NCI-H1105 (cell line): ENCODE results near the gene PROSER3.

Experiments used
- DNase-seq: peaks from one replicate; lab custom pipeline; 2025; lab: John Stamatoyannopoulos, UW

The PROSER3 gene

DNA sequence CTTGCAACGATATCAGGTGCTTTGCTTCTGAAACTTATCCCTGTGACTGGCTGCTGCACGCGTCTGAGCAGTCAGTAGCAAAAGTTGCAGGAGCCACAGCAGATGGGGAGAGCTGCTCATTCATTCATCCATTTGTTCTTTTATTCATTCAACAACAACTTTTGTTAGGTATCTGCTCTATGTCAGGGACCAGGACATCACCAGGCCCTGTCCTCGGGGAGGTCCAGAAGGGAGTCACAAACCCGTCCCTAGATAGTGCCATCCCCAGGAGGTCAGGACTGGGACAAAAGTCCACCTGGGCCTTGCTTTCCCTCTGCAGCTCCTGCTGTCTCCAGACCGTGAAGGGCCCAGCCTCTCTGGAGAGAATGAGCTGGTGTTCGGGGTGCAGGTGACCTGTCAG lies 20.0 kb downstream of the PROSER3 start:
- DNase-seq, result no peak

DNA sequence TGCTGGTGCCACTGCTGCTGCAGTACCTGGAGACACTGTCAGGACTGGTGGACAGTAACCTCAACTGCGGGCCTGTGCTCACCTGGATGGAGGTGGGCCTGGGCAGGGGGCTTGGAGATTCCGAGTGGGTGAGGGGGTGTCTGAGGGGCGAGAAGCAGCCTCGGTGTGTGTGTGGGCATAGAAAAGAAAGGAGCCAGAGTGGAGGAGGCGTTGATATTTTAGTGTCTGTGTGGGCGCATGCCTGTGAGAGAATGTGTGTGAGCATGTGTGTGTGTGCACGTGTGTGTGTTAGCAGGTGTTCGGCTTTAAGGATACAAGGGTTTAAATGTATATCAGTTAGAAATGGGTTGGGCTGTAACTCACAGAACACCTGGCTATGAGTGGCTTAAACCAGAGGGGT lies 21.1 kb downstream of the PROSER3 start:
- no peak for DNase-seq

- no peak for DNase-seq
Observed at GRCh38 chr19:35780058-35780457, 22.1 kb downstream of the PROSER3 start.

DNA sequence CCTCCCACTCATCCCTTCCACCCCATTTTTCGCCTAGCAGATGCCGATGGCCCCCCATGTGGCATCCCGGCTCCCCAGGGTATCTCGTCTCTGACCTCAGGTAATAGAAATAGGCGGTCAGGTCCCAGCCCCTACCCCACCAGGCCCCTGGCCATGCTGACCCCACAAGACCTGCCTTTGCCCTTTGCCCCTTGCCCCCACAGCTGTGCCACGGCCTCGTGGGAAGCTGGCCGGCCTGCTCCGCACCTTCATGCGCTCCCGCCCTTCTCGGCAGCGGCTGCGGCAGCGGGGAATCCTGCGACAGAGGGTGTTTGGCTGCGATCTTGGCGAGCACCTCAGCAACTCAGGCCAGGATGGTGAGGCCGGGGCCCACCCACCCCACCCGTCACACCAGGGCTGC lies 22.7 kb downstream of the PROSER3 start:
- no peak for DNase-seq

GRCh38 chr19:35781650-35782049 lies 23.7 kb downstream of the PROSER3 start:
- DNase-seq, result no peak

- DNase-seq, result no peak
Observed at GRCh38 chr19:35782589-35782988, 24.6 kb downstream of the PROSER3 start.

- no peak for DNase-seq
Observed at GRCh38 chr19:35783469-35784434, 25.8 kb downstream of the PROSER3 start.

GRCh38 chr19:35784503-35785338 lies 26.7 kb downstream of the PROSER3 start:
- DNase-seq, result no peak

DNA sequence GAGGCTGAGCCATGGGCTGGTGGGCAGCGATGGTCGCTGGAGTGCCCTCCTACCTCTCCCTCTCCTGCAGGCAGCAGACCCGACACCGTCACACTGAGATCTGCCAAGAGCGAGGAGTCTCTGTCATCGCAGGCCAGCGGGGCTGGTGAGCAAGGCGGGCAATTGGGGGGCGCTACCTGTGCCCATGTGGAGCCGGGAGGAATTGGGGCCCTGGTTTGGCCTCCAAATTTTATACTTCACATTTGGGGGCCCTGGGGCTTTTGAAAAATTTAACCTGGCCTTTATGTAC lies 27.3 kb downstream of the PROSER3 start:
- DNase-seq, result no peak

DNA sequence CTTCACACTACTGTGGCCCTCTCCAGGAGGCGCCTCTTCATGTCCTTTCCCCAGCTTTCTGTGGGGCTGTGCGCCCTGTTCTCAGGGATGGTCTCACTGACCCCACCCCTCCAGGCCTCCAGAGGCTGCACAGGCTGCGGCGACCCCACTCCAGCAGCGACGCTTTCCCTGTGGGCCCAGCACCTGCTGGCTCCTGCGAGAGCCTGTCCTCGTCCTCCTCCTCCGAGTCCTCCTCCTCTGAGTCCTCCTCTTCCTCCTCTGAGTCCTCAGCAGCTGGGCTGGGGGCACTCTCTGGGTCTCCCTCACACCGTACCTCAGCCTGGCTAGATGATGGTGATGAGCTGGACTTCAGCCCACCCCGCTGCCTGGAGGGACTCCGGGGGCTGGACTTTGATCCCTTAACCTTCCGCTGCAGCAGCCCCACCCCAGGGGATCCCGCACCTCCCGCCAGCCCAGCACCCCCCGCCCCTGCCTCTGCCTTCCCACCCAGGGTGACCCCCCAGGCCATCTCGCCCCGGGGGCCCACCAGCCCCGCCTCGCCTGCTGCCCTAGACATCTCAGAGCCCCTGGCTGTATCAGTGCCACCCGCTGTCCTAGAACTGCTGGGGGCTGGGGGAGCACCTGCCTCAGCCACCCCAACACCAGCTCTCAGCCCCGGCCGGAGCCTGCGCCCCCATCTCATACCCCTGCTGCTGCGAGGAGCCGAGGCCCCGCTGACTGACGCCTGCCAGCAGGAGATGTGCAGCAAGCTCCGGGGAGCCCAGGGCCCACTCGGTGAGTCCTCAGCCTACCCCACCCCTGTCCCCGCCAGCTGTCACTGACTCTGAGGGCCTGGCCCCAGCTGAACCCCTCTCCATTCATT lies 28.6 kb downstream of the PROSER3 start:
- no peak for DNase-seq

GRCh38 chr19:35787227-35787799 lies 29.3 kb downstream of the PROSER3 start:
- no peak for DNase-seq

DNA sequence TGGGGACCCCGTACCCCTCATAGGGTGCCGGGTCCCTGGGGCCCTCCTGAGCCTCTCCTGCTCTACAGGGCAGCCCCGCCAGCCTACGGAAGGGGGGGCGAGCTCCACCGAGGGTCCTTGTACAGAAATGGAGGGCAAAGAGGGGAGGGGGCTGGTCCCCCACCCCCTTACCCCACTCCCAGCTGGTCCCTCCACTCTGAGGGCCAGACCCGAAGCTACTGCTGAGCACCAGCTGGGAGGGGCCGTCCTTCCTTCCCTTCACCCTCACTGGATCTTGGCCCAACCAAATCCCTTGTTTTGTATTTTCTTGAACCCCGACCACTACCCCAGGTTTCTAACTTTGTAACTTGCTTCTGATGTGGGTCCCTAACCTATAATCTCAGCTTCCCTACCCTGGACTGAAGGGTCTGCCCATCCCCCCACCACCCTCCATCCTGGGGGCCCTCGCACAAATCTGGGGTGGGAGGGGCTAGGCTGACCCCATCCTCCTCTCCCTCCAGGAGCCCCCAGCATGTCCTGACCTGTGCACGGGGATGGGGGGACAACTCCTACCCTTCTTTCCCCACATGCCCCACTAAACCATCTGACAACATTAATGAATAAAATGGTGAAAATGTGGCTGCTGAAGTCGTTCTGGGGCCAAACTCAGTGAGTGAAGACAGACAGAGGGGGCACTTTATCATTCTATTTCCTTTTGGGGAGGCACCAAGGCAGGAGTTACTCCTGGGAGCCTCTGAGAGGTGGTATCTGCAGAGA lies 30.4 kb downstream of the PROSER3 start:
- no peak for DNase-seq

- DNase-seq, result no peak
Observed at GRCh38 chr19:35789195-35789977, 31.4 kb downstream of the PROSER3 start.

GRCh38 chr19:35789978-35790944 lies 32.3 kb downstream of the PROSER3 start:
- DNase-seq, result no peak

GRCh38 chr19:35790981-35791813 lies 33.2 kb downstream of the PROSER3 start:
- DNase-seq, result peak; percentile 40

GRCh38 chr19:35791814-35792279 lies 33.9 kb downstream of the PROSER3 start:
- no peak for DNase-seq

DNA sequence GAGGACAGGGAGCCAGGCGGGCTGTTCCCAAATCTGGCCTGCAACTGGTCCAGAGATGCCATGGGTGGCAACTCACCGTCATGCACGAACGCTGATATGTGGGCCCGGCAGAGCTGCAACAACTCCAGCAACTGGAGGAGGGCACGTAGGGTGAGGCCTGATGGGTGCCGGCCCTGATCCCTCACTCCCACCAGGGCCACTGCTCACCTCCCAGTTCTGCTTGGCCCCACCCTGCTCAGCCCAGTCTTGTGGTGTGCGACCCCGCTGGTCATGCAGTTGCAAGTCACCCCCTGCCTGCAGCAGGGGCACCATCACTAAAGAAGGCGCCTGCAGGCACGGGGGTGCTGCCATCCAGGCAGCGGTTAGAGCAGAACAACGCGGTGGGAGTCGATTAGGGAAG lies 34.3 kb downstream of the PROSER3 start:
- no peak for DNase-seq

- DNase-seq, result no peak
Observed at GRCh38 chr19:35792888-35793287, 34.9 kb downstream of the PROSER3 start.
